GM12878 (cell line): ENCODE results near the gene STAB2. TPM values are rescaled to one million over a fixed set of nuclear protein-coding genes. Genes with fewer than 3 reads are reported as not detected.

Source experiments
- ATAC-seq: fragments of 200-7000 bp; cut with Tn5 transposase; 3 replicates; pipeline ENCODE4 v1.9.1; 2020; ENCODE audit warnings: mild to moderate bottlenecking, moderate library complexity
- BruUV-seq: library from RNA; stranded (reverse); fragments of 400-500 nt; replicated peaks from 2 replicates; lab custom pipeline; 2021; lab: Mats Ljungman, UMichigan
- CTCF ChIA-PET: fragments of 300-600 bp; sonication (Branson Sonifier 250); formaldehyde crosslinking; extraction: SDS; loops from one replicate; lab custom pipeline; 2021; ENCODE audit warnings: inconsistent platforms; lab: Yijun Ruan, JAX
- POLR2A ChIA-PET: fragments of 350-600 bp; formaldehyde crosslinking; extraction: SDS; loops from one replicate; lab custom pipeline; 2021; ENCODE audit warnings: inconsistent platforms; lab: Charles Lee
- RAD21 ChIA-PET: fragments of 300-600 bp; sonication (Branson Sonifier 250); formaldehyde crosslinking; loops from one replicate; lab custom pipeline; 2023; ENCODE audit warnings: antibody characterized with exemption; ENCODE audit not compliant: unreplicated experiment; lab: Charles Lee
- SMC1A ChIA-PET: fragments of 300-600 bp; sonication (Branson Sonifier 250); formaldehyde crosslinking; loops from one replicate; lab custom pipeline; 2023; ENCODE audit not compliant: unreplicated experiment, uncharacterized antibody; lab: Charles Lee
- DNase-seq: peaks from one replicate; pipeline ENCODE4 v3.0.0-alpha.2; 2011; ENCODE audit warnings: low read depth, low spot score
- FAIRE-seq: peaks from 3 replicates; lab custom pipeline; 2011; peaks lifted over from hg19 to GRCh38; lab: Jason Lieb, UNC
- H2AFZ ChIP-seq: 2 replicates; pipeline ENCODE4 v1.6.0; 2011; ENCODE audit warnings: low read depth, low read length, control low read depth; ENCODE audit not compliant: control insufficient read depth
- H3K27ac ChIP-seq: 2 replicates; pipeline ENCODE4 v1.5.1; 2011; ENCODE audit warnings: control low read depth; ENCODE audit not compliant: control insufficient read depth, insufficient read depth
- H3K27me3 ChIP-seq, 2 experiments: replicated peaks in 1 of 2; 2 replicates each; pipeline versions ENCODE4 v1.6.0 to v1.6.1; 2011; ENCODE audit warnings: low read length in 1 of 2; ENCODE audit not compliant: control insufficient read depth in 2 of 2, insufficient read depth in 2 of 2
- H3K36me3 ChIP-seq, 2 experiments: 2 replicates each; pipeline ENCODE4 v1.5.1; 2011; ENCODE audit warnings: low read length in 1 of 2; ENCODE audit not compliant: control insufficient read depth in 2 of 2, insufficient read depth in 2 of 2
- H3K4me1 ChIP-seq: 2 replicates; pipeline ENCODE4 v1.6.1; 2011; ENCODE audit warnings: mild to moderate bottlenecking, low read length, moderate library complexity, mixed read lengths; ENCODE audit not compliant: control insufficient read depth, insufficient read depth
- H3K4me2 ChIP-seq: 2 replicates; pipeline ENCODE4 v1.6.0; 2011; ENCODE audit warnings: control low read depth; ENCODE audit not compliant: control insufficient read depth, insufficient read depth
- H3K4me3 ChIP-seq: fragments of 200-600 bp; sonication (generic); 2 replicates; pipeline ENCODE4 v1.5.1; 2016
- H3K79me2 ChIP-seq: 2 replicates; pipeline ENCODE4 v1.6.0; 2011; ENCODE audit warnings: low read length; ENCODE audit not compliant: control insufficient read depth, insufficient read depth
- H3K9ac ChIP-seq: 2 replicates; pipeline ENCODE4 v1.8.0; 2011; ENCODE audit warnings: low read length, control low read depth, mixed read lengths; ENCODE audit not compliant: control insufficient read depth, insufficient read depth
- H3K9me3 ChIP-seq: replicated peaks from 3 replicates; pipeline ENCODE4 v1.5.1; 2011; ENCODE audit warnings: mild to moderate bottlenecking, low read length; ENCODE audit not compliant: control insufficient read depth, insufficient read depth
- H4K20me1 ChIP-seq: 2 replicates; pipeline ENCODE4 v1.6.0; 2011; ENCODE audit not compliant: control insufficient read depth, insufficient read depth
- CBX3 ChIP-seq: fragments of 200-600 bp; sonication (generic); IDR thresholded peaks from 2 replicates; pipeline ENCODE4 v1.6.1; 2016; ENCODE audit warnings: low read depth, borderline replicate concordance
- EGR1 ChIP-seq, 2 experiments: IDR thresholded peaks; 1 replicate in 1 of 2; 2 replicates in 1 of 2; pipeline ENCODE4 v1.6.1; 2011 to 2012; ENCODE audit warnings: low read depth in 2 of 2, low read length in 2 of 2, borderline replicate concordance in 1 of 2, mild to moderate bottlenecking in 1 of 2, moderate library complexity in 1 of 2
- HDAC6 ChIP-seq: fragments of 200-600 bp; sonication (generic); IDR thresholded peaks from one replicate; pipeline ENCODE4 v1.8.0; 2017; ENCODE audit warnings: antibody characterized with exemption; ENCODE audit not compliant: unreplicated experiment
- IKZF1 ChIP-seq: fragments of 450-650 bp; conservative IDR thresholded peaks from 2 replicates; pipeline ENCODE4 v1.6.1; 2017; ENCODE audit warnings: antibody characterized with exemption, mild to moderate bottlenecking
- JUNB ChIP-seq: IDR thresholded peaks from 2 replicates; pipeline ENCODE4 v1.6.1; 2016; ENCODE audit warnings: antibody characterized with exemption, mild to moderate bottlenecking
- JUND ChIP-seq: IDR thresholded peaks from 2 replicates; pipeline ENCODE4 v1.6.1; 2012; ENCODE audit warnings: low read depth, mild to moderate bottlenecking, low read length, improper control_type of control experiment, moderate library complexity
- MTA2 ChIP-seq: fragments of 450-650 bp; IDR thresholded peaks from 2 replicates; pipeline ENCODE4 v1.6.1; 2016; ENCODE audit warnings: low read depth, mild to moderate bottlenecking, moderate library complexity
- NFYA ChIP-seq: IDR thresholded peaks from 2 replicates; pipeline ENCODE4 v1.6.1; 2011; ENCODE audit warnings: low read depth, mild to moderate bottlenecking, low read length, improper control_type of control experiment, borderline replicate concordance
- RB1 ChIP-seq: fragments of 450-650 bp; formaldehyde crosslinking; IDR thresholded peaks from 2 replicates; pipeline ENCODE4 v1.6.1; 2017; ENCODE audit warnings: mild to moderate bottlenecking, borderline replicate concordance
- RBBP5 ChIP-seq: fragments of 200-600 bp; sonication (generic); conservative IDR thresholded peaks from 2 replicates; pipeline ENCODE4 v1.6.1; 2016
- SIN3A ChIP-seq: IDR thresholded peaks from 2 replicates; pipeline ENCODE4 v1.6.1; 2012; ENCODE audit warnings: low read depth, low read length, improper control_type of control experiment
- SMAD1 ChIP-seq: fragments of 450-650 bp; IDR thresholded peaks from 2 replicates; pipeline ENCODE4 v1.6.1; 2018; ENCODE audit warnings: mild to moderate bottlenecking, low read depth; ENCODE audit not compliant: partially characterized antibody
- SMARCA5 ChIP-seq: fragments of 450-650 bp; IDR thresholded peaks from 2 replicates; pipeline ENCODE4 v1.6.1; 2017; ENCODE audit warnings: mild to moderate bottlenecking
- SP1 ChIP-seq: IDR thresholded peaks from one replicate; pipeline ENCODE4 v1.6.1; 2011; ENCODE audit warnings: low read depth, low read length
- TARDBP ChIP-seq: IDR thresholded peaks from 2 replicates; pipeline ENCODE4 v1.6.1; 2016; ENCODE audit warnings: borderline replicate concordance
- YBX1 ChIP-seq: fragments of 450-650 bp; IDR thresholded peaks from 2 replicates; pipeline ENCODE4 v1.6.1; 2016; ENCODE audit warnings: antibody characterized with exemption
- ZBED1 ChIP-seq: IDR thresholded peaks from 2 replicates; pipeline ENCODE4 v1.6.1; 2016; ENCODE audit warnings: borderline replicate concordance
- WGBS: methylation state at CpG from one replicate; pipeline ENCODE4 v1.1.6; 2016; ENCODE audit warnings: low lambda C conversion rate; ENCODE audit not compliant: insufficient replicate concordance, insufficient coverage; ENCODE audit errors: missing lambda C conversion rate; 5-methylcytosine and 5-hydroxymethylcytosine counted together
- in situ Hi-C: fragments of 300-500 bp; cut with MboI; formaldehyde crosslinking; loops from 9 replicates; pipeline ENCODE4 v1.14.3; 2018; ENCODE audit warnings: mixed read lengths
- intact Hi-C: fragments of 100-400 bp; cut with micrococcal nuclease; formaldehyde crosslinking; loops from one replicate; pipeline ENCODE4 v1.14.2; 2022; ENCODE audit not compliant: unreplicated experiment
- polyA plus RNA-seq, 11 experiments: library from polyadenylated mRNA; depleted of rRNA in 4 of 11; unstranded in 6 of 11; stranded (reverse) in 5 of 11; fragments of >200 nt; fragmentation: Nextera tagmentation in 4 of 11; fragmentation: Illumina TruSeq in 1 of 11; extraction: Ambion mirVana in 4 of 11; extraction: Trizol in 1 of 11; gene quantifications; 1 replicate in 1 of 11; 2 replicates in 10 of 11; pipeline versions ENCODE4 v1.2.1 to v1.2.3, GENCODE V29; 2011 to 2016; ENCODE audit warnings: inconsistent platforms in 2 of 11, missing spikeins in 2 of 11, low read depth in 1 of 11
- total RNA-seq, 4 experiments: library from RNA; depleted of rRNA in 3 of 4; stranded (reverse); fragments of >200 nt in 3 of 4; fragmentation: Illumina TruSeq in 1 of 4; extraction: Trizol in 1 of 4; gene quantifications; 2 replicates each; pipeline versions ENCODE4 v1.2.1 to v1.2.3, GENCODE V29; 2013 to 2021
- TF ChIP-seq, protein P1 (sequence below): fragments of 450-650 bp; IDR thresholded peaks from 2 replicates; pipeline ENCODE4 v1.6.1; 2016; ENCODE audit warnings: mild to moderate bottlenecking
- TF ChIP-seq, protein P2 (sequence below): fragments of 450-650 bp; IDR thresholded peaks from 2 replicates; pipeline ENCODE4 v1.6.1; 2017; ENCODE audit warnings: antibody characterized with exemption, mild to moderate bottlenecking, moderate library complexity
- TF ChIP-seq, protein P3 (sequence below): fragments of 450-650 bp; IDR thresholded peaks from 2 replicates; pipeline ENCODE4 v1.6.1; 2017; ENCODE audit warnings: borderline replicate concordance

The STAB2 gene
- total and polyA plus RNA-seq, 10 of the 15 experiments (the other 5 are each of a cell fraction or from before 2014, with no cell fraction given) = 0.37 TPM; not detected in 9

DNA sequence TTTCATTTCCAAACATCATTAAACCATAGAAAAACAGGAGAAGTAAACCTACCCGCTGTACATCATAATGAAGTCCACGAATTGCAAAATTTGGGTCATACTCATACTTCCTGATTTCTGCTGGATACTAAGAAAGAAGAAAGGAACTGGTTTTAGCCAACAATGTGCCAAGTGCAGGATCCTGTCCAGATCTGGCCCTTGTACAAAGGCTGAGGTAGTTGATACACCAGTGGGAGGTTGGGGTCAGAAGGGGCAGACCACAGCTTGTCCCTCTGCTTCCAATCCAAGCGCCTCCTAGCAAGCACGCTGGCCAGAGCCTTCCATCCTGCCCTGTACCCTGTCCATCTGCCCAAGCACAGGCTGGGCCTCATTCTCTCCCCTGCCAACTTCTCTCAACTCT, 219.7 kb downstream of the STAB2 start (continued):
- TF ChIP-seq YBX1 = no peak
- TF ChIP-seq RBBP5 = no peak
- TF ChIP-seq SP1 = no peak
- no peak for TF ChIP-seq NFYA
- no peak for TF ChIP-seq IKZF1
- TF ChIP-seq, all 136 proteins: peak for 0

DNA sequence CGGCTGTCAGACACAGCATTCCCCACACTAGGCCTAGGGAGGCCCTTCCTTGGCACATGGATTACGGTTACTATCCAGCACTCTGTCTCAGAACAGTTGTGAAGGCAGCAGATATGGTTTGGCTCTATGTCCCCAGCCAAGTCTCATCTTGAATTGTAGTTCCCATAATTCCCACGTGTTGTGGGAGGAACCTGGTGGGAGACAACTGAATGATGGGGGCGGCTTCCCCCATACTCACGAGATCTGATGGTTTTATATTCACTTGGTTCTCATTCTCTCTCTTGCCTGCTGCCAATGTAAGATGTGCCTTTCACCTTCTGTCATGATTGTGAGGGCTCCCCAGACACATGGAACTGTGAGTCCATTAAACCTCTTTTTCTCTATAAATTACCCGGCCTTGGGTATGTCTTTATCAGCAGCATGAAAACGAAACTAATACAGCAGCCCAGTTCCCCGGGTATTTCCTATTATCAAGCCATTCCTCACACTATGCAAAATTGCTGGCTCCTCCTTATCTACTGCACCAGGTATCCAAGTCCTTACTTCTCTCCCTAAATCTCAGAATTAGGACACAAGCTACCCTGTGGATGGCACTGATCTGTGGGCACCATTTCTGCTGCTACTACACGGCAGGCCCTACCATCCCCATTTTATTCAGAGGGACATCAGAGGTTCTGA, 220.6 kb downstream of the STAB2 start:
- H3K4me1 ChIP-seq = no peaks in the 10 kb centered on the region
- DNase-seq (no peak), FAIRE-seq (no peak), ATAC-seq (no peak)
- WGBS = 76% methylated on average over 9 of the region's 9 CpGs
- H4K20me1 ChIP-seq = no peaks in the 10 kb centered on the region
- no peak overlapping the region for H3K4me2 ChIP-seq
- H3K27me3 ChIP-seq = no peaks in the 10 kb centered on the region
- SMC1A ChIA-PET = interaction anchor here (1.5 kb wide), 1 partner anchor 15 kb away, joined by 3 read pairs; no protein-coding TSS in a partner anchor
- H2AFZ ChIP-seq = no peak overlapping the region
- RAD21 ChIA-PET = no interaction called here
- no peak overlapping the region for H3K27ac ChIP-seq
- intact Hi-C loops = no loop called here
- H3K79me2 ChIP-seq = no peaks in the 10 kb centered on the region
- in situ Hi-C loops = no loop called here
- no peak overlapping the region for H3K9ac ChIP-seq
- no TSS peak for BruUV-seq
- peaks cover 0 to 3% of the 10 kb centered on the region in 2 experiments; a peak in 3 of 4 replicates for H3K36me3 ChIP-seq
- CTCF ChIA-PET = no interaction called here
- H3K4me3 ChIP-seq = no peak overlapping the region
- POLR2A ChIA-PET = no interaction called here
- no peaks in the 10 kb centered on the region for H3K9me3 ChIP-seq
- TF ChIP-seq, protein P1, sequence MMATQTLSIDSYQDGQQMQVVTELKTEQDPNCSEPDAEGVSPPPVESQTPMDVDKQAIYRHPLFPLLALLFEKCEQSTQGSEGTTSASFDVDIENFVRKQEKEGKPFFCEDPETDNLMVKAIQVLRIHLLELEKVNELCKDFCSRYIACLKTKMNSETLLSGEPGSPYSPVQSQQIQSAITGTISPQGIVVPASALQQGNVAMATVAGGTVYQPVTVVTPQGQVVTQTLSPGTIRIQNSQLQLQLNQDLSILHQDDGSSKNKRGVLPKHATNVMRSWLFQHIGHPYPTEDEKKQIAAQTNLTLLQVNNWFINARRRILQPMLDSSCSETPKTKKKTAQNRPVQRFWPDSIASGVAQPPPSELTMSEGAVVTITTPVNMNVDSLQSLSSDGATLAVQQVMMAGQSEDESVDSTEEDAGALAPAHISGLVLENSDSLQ = no peak
- TF ChIP-seq HDAC6 (no peak), JUND (no peak), CBX3 (no peak), MTA2 (no peak), EGR1 (IDR thresholded peaks at IDR 0.05; ENCODE audit: borderline replicate concordance in 1 of 2, low read depth in 2 of 2, low read length in 2 of 2) (no peak), TARDBP (no peak), SIN3A (no peak), ZBED1 (no peak), JUNB (no peak), SMAD1 (no peak), SMARCA5 (no peak), RB1 (no peak)
- TF ChIP-seq, protein P2, sequence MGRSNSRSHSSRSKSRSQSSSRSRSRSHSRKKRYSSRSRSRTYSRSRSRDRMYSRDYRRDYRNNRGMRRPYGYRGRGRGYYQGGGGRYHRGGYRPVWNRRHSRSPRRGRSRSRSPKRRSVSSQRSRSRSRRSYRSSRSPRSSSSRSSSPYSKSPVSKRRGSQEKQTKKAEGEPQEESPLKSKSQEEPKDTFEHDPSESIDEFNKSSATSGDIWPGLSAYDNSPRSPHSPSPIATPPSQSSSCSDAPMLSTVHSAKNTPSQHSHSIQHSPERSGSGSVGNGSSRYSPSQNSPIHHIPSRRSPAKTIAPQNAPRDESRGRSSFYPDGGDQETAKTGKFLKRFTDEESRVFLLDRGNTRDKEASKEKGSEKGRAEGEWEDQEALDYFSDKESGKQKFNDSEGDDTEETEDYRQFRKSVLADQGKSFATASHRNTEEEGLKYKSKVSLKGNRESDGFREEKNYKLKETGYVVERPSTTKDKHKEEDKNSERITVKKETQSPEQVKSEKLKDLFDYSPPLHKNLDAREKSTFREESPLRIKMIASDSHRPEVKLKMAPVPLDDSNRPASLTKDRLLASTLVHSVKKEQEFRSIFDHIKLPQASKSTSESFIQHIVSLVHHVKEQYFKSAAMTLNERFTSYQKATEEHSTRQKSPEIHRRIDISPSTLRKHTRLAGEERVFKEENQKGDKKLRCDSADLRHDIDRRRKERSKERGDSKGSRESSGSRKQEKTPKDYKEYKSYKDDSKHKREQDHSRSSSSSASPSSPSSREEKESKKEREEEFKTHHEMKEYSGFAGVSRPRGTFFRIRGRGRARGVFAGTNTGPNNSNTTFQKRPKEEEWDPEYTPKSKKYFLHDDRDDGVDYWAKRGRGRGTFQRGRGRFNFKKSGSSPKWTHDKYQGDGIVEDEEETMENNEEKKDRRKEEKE = no peak
- TF ChIP-seq, protein P3, sequence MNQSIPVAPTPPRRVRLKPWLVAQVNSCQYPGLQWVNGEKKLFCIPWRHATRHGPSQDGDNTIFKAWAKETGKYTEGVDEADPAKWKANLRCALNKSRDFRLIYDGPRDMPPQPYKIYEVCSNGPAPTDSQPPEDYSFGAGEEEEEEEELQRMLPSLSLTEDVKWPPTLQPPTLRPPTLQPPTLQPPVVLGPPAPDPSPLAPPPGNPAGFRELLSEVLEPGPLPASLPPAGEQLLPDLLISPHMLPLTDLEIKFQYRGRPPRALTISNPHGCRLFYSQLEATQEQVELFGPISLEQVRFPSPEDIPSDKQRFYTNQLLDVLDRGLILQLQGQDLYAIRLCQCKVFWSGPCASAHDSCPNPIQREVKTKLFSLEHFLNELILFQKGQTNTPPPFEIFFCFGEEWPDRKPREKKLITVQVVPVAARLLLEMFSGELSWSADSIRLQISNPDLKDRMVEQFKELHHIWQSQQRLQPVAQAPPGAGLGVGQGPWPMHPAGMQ = no peak
